Lower lobe of right lung (tissue), 2 donors: ENCODE measurements around the gene KIRREL3. TPM values are rescaled to one million over a fixed set of nuclear protein-coding genes. Genes with fewer than 3 reads are reported as not detected.
A peak's percentile ranks its signal among the peaks of the same experiment; 100 is the strongest.

Experiments used
- ATAC-seq, 2 donors: fragments of 200-7000 bp; cut with Tn5 transposase; one replicate each; pipeline ENCODE4 v1.9.1; 2020 to 2022; ENCODE audit warnings: mild to moderate bottlenecking in 2 of 2, moderate library complexity in 2 of 2
- DNase-seq: peaks from one replicate; pipeline ENCODE4 v3.0.0-alpha.2; 2020
- H3K27ac ChIP-seq: fragments of 200-600 bp; one replicate; pipeline ENCODE4 v1.8.0; 2022
- H3K27me3 ChIP-seq: fragments of 200-600 bp; one replicate; pipeline ENCODE4 v1.8.0; 2022; ENCODE audit warnings: low read depth
- H3K36me3 ChIP-seq: fragments of 200-600 bp; one replicate; pipeline ENCODE4 v1.8.0; 2022; ENCODE audit warnings: mild to moderate bottlenecking
- H3K4me1 ChIP-seq: fragments of 200-600 bp; one replicate; pipeline ENCODE4 v1.8.0; 2022
- H3K4me3 ChIP-seq: fragments of 200-600 bp; one replicate; pipeline ENCODE4 v1.8.0; 2022; ENCODE audit warnings: mild to moderate bottlenecking
- H3K9me3 ChIP-seq: fragments of 200-600 bp; one replicate; pipeline ENCODE4 v1.8.0; 2022
- intact Hi-C: fragments of 100-400 bp; cut with DNase I; formaldehyde crosslinking; loops from one replicate; pipeline ENCODE4 v1.11.0; 2022
- total RNA-seq: library from RNA; stranded (reverse); fragmentation: NEBNext Ultra II Directional; extraction: Animal tissue kit (Norgen Biotek cat#: 25700); gene quantifications from one replicate; pipeline ENCODE4 v1.2.1, GENCODE V29; 2021
- TF ChIP-seq, protein P1 (sequence below): fragments of 200-600 bp; IDR thresholded peaks from one replicate; pipeline ENCODE4 v1.8.0; 2022; ENCODE audit warnings: antibody characterized with exemption, mild to moderate bottlenecking
- donor health status: DM: no; HTN: yes; CAD: no; lungs with severe emphysema.

The KIRREL3 gene
- total RNA-seq, 1 donor from 2014 or later = 0.15 TPM

DNA sequence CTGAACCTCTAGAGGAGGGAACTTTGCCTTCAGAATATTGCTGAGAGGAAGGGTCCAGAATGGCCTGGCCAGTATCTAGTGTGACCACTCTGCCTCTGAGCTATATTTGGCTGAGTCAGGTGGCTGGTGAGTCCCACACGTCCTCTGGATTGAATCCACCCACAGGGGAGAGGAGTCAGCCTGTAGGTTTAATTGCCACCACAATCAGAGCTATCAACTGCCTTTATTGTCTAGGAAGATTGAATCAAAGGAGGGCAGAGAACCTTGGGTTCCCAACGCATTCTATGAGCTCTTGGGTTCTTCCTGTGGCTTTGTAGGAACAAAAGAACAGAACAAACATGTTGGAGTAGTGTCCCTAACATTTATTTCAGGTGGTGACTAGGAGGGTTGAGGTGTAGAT lies 577.4 kb downstream of the KIRREL3 start:
- intact Hi-C loops = no loop called here
- TF ChIP-seq, protein P1, sequence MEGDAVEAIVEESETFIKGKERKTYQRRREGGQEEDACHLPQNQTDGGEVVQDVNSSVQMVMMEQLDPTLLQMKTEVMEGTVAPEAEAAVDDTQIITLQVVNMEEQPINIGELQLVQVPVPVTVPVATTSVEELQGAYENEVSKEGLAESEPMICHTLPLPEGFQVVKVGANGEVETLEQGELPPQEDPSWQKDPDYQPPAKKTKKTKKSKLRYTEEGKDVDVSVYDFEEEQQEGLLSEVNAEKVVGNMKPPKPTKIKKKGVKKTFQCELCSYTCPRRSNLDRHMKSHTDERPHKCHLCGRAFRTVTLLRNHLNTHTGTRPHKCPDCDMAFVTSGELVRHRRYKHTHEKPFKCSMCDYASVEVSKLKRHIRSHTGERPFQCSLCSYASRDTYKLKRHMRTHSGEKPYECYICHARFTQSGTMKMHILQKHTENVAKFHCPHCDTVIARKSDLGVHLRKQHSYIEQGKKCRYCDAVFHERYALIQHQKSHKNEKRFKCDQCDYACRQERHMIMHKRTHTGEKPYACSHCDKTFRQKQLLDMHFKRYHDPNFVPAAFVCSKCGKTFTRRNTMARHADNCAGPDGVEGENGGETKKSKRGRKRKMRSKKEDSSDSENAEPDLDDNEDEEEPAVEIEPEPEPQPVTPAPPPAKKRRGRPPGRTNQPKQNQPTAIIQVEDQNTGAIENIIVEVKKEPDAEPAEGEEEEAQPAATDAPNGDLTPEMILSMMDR = no peak
- H3K36me3 ChIP-seq = no peaks in the 10 kb centered on the region
- no peaks in the 10 kb centered on the region for H3K27me3 ChIP-seq
- H3K9me3 ChIP-seq = no peaks in the 10 kb centered on the region
- no peak for ATAC-seq
- no peak for DNase-seq
- H3K4me1 ChIP-seq = peaks cover 33% of the 10 kb centered on the region
- H3K27ac ChIP-seq = no peak overlapping the region
- H3K4me3 ChIP-seq = no peak overlapping the region

DNA sequence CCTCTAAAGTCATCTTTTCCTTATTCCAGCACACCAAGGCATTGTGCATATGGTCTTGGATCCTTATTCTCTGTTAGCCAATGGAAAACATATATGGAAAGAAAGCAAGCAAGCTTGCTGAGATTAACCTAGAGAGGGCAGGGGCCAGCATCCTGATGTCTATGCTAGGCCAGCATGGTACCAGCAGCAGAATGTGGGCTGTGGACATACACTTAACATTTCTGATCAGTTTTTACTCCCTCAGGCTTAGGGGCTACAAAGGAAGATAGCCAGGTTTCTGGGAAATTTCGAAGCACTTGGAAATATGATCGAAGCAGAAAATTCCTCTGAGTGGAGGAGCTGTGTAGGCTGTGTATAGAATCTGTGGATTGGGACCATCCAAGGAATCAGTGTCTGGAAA lies 578.1 kb downstream of the KIRREL3 start:
- no peaks in the 10 kb centered on the region for H3K36me3 ChIP-seq
- intact Hi-C loops = no loop called here
- H3K4me3 ChIP-seq = no peak overlapping the region
- no peak for DNase-seq
- no peak for ATAC-seq
- no peaks in the 10 kb centered on the region for H3K27me3 ChIP-seq
- TF ChIP-seq, protein P1 = no peak
- H3K27ac ChIP-seq = no peak overlapping the region
- peaks cover 27% of the 10 kb centered on the region for H3K4me1 ChIP-seq
- H3K9me3 ChIP-seq = no peaks in the 10 kb centered on the region

DNA sequence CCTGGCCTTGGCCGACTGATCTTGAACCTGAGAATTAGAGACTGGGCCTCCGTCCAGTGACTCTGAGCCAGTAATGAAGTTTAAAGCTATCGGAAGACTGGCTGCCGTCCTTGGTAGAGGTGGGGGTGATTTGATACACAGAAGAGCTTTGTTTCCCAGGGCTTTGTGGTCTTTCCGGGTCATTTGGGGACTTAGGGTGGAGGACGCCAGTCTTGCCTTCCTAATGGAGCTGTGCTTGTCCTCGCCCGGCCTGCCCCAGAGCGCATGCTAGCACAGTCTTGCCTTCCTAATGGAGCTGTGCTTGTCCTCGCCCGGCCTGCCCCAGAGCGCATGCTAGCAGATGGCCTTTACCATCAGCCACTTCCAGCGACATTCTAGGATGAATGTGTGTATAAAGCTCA lies 579.3 kb downstream of the KIRREL3 start:
- Histone ChIP-seq H3K4me3 (no peak overlapping the region), H3K4me1 (peaks cover 28% of the 10 kb centered on the region), H3K27me3 (no peaks in the 10 kb centered on the region), H3K27ac (peak overlapping the region; percentile 72), H3K9me3 (no peaks in the 10 kb centered on the region), H3K36me3 (no peaks in the 10 kb centered on the region)
- DNase-seq (peak; percentile 16), ATAC-seq (no peak)
- intact Hi-C loops = no loop called here
- TF ChIP-seq, protein P1 = no peak

DNA sequence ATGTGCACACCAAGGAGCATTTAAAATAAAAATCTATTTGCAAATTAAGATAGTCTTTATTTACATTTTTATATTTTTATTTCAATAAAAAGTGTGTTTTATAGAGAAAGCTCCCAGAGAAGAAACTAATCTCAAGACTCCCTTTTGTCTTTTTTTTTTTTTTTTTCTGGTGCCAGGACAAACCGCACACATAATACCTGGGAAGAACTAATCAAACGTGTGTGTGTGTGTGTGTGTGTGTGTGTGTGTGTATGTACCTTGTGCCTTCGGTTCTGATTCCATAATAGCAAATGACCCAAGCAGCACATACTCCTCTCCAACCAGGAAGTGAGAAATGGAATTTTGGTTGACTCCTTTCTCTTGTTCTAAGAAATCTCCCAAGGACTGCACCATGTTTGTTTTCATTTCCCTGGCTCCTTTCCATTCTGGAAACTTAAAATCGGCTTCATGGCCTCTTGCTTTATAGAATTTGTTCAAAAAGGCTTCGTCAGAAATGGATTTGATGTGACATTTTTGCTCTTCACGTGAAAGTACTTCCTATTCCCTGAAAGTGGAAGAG lies 579.8 kb downstream of the KIRREL3 start:
- H3K27ac ChIP-seq = peak overlapping the region; percentile 72
- TF ChIP-seq, protein P1 = no peak
- no peak for ATAC-seq

DNA sequence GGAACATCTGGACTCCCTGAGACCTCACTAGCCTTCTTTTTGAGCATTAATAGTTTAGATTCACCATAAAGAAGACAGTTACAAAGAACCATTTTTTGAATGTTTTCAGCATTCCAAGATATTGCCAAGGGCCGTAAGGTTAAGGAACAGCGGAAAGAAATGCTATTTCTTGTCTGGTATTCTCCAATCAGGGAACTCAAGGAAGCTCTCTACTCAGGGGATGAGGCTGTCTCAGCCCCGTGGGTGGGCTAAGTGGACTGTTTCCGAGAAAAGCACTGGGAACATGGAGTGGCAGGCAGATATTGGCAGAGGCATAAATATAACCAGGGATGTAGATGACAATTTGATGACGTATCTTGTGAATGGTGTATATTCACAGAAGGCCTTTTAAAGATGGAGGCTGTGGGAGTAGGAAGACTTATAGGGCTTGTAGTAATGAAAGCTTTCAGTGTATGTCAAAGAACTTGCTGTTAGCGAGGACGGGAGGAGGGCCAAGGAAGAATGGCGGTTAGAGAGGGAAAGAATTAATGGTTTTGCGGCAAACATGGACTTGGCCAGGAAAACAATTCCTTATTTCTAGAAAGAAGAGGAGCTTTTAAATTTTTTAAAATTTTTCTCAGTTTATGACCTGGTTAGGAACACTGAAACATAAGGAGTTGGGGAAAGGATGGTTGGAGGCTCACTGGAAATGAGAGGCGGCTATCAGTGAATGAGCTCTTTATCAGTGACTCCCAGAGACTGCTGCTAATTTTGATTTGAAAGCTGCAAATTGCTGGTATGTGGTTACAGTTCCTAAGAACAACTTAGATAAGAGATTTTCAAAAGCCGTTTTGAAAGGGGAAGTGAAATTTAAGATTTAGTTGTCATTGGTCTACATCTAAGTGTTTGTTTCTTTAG lies 580.5 kb downstream of the KIRREL3 start:
- H3K27me3 ChIP-seq = no peaks in the 10 kb centered on the region
- no peaks in the 10 kb centered on the region for H3K36me3 ChIP-seq
- no peaks in the 10 kb centered on the region for H3K9me3 ChIP-seq
- TF ChIP-seq, protein P1 = no peak
- DNase-seq (peak; percentile 40), ATAC-seq (no peak)
- no peak overlapping the region for H3K4me3 ChIP-seq
- intact Hi-C loops = no loop called here
- peaks cover 39% of the 10 kb centered on the region for H3K4me1 ChIP-seq
- peak overlapping the region; percentile 69 for H3K27ac ChIP-seq

More for the DNA sequence above, 579.8 kb downstream of the KIRREL3 start:
- Histone ChIP-seq H3K4me3 (no peak overlapping the region), H3K9me3 (no peaks in the 10 kb centered on the region), H3K27me3 (no peaks in the 10 kb centered on the region), H3K4me1 (peaks cover 33% of the 10 kb centered on the region), H3K36me3 (no peaks in the 10 kb centered on the region)
- intact Hi-C loops = no loop called here
- no peak for DNase-seq
